Erythroblast (primary cell): Measurements from ENCODE around the gene STXBP4.

Experiments used
- GATA1 ChIP-seq: IDR thresholded peaks from 2 replicates; pipeline ENCODE4 v1.6.1; 2011; ENCODE audit warnings: low read depth, mild to moderate bottlenecking, control low read depth, low read length, moderate library complexity
- POLR2A ChIP-seq: IDR thresholded peaks from 2 replicates; pipeline ENCODE4 v1.6.1; 2011; ENCODE audit warnings: mild to moderate bottlenecking, low read length

- TF ChIP-seq POLR2A, result no peak
- no peak for TF ChIP-seq GATA1
Measured at GRCh38 chr17:54944796-54945195, 23.8 kb upstream of the STXBP4 start.
